ENCODE data around the gene TMED1. TPM values are rescaled to one million over a fixed set of nuclear protein-coding genes. Genes with fewer than 3 reads are reported as not detected.

Gene TMED1
- polyA plus RNA-seq, 1 donor from 2014 or later: 20.2 TPM

DNA sequence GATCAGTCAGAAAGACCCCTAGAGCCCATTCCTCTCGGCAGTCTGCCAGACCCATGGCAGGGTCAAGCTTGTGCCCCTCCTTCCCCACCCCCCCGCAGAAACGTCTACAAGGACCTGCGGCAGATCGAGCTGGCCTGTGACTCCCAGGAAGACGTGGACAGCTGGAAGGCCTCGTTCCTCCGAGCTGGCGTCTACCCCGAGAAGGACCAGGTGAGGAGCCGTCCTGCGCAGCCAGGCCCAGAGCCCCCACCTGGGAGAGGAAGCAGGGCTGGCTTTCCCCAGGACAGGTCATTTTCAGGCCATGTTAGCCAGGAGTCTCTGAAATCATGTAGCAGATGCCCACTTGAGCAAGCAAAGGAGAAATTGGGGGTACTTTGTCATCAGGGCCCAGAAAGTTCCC lies 12.3 kb downstream of the TMED1 start:
- Histone ChIP-seq H3K4me2 (ENCODE audit: low read length) (no peak overlapping the region), H2AFZ (ENCODE audit: low read depth, low read length) (no peak overlapping the region), H3K4me3 (ENCODE audit: low read length) (no peak overlapping the region), H3K9ac (ENCODE audit: low read length) (no peak overlapping the region), H3F3A (ENCODE audit: insufficient read depth, low read length, poor library complexity, severe bottlenecking) (no peaks in the 10 kb centered on the region), H3K27me3 (ENCODE audit: insufficient read depth, low read depth, low read length) (no peaks in the 10 kb centered on the region), H3K79me2 (replicated peaks; ENCODE audit: insufficient read depth, low read length) (no peaks in the 10 kb centered on the region), H3K9me3 (ENCODE audit: low read length) (no peaks in the 10 kb centered on the region), H4K20me1 (ENCODE audit: insufficient read depth) (no peaks in the 10 kb centered on the region), H3K27ac (ENCODE audit: low read length) (no peak overlapping the region), H3K9me2 (ENCODE audit: insufficient read depth, low read length) (no peaks in the 10 kb centered on the region), H3K36me3 (ENCODE audit: insufficient read depth, low read length) (peaks cover 4% of the 10 kb centered on the region)
- TF ChIP-seq MXI1 (conservative IDR thresholded peaks at IDR 0.05; ENCODE audit: poor library complexity, severe bottlenecking) (no peak), SMC3 (conservative IDR thresholded peaks at IDR 0.05; ENCODE audit: poor library complexity) (no peak), RAD21 (conservative IDR thresholded peaks at IDR 0.05) (no peak), TAF1 (IDR thresholded peaks at IDR 0.05; ENCODE audit: low read depth) (no peak), EP300 (conservative IDR thresholded peaks at IDR 0.05; ENCODE audit: poor library complexity, severe bottlenecking) (no peak)
- TF ChIP-seq, protein P1, sequence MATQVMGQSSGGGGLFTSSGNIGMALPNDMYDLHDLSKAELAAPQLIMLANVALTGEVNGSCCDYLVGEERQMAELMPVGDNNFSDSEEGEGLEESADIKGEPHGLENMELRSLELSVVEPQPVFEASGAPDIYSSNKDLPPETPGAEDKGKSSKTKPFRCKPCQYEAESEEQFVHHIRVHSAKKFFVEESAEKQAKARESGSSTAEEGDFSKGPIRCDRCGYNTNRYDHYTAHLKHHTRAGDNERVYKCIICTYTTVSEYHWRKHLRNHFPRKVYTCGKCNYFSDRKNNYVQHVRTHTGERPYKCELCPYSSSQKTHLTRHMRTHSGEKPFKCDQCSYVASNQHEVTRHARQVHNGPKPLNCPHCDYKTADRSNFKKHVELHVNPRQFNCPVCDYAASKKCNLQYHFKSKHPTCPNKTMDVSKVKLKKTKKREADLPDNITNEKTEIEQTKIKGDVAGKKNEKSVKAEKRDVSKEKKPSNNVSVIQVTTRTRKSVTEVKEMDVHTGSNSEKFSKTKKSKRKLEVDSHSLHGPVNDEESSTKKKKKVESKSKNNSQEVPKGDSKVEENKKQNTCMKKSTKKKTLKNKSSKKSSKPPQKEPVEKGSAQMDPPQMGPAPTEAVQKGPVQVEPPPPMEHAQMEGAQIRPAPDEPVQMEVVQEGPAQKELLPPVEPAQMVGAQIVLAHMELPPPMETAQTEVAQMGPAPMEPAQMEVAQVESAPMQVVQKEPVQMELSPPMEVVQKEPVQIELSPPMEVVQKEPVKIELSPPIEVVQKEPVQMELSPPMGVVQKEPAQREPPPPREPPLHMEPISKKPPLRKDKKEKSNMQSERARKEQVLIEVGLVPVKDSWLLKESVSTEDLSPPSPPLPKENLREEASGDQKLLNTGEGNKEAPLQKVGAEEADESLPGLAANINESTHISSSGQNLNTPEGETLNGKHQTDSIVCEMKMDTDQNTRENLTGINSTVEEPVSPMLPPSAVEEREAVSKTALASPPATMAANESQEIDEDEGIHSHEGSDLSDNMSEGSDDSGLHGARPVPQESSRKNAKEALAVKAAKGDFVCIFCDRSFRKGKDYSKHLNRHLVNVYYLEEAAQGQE (IDR thresholded peaks at IDR 0.05; ENCODE audit: borderline replicate concordance): no peak
- TF ChIP-seq, protein P2, sequence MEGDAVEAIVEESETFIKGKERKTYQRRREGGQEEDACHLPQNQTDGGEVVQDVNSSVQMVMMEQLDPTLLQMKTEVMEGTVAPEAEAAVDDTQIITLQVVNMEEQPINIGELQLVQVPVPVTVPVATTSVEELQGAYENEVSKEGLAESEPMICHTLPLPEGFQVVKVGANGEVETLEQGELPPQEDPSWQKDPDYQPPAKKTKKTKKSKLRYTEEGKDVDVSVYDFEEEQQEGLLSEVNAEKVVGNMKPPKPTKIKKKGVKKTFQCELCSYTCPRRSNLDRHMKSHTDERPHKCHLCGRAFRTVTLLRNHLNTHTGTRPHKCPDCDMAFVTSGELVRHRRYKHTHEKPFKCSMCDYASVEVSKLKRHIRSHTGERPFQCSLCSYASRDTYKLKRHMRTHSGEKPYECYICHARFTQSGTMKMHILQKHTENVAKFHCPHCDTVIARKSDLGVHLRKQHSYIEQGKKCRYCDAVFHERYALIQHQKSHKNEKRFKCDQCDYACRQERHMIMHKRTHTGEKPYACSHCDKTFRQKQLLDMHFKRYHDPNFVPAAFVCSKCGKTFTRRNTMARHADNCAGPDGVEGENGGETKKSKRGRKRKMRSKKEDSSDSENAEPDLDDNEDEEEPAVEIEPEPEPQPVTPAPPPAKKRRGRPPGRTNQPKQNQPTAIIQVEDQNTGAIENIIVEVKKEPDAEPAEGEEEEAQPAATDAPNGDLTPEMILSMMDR (IDR thresholded peaks at IDR 0.05; ENCODE audit: poor library complexity, severe bottlenecking): no peak

DNA sequence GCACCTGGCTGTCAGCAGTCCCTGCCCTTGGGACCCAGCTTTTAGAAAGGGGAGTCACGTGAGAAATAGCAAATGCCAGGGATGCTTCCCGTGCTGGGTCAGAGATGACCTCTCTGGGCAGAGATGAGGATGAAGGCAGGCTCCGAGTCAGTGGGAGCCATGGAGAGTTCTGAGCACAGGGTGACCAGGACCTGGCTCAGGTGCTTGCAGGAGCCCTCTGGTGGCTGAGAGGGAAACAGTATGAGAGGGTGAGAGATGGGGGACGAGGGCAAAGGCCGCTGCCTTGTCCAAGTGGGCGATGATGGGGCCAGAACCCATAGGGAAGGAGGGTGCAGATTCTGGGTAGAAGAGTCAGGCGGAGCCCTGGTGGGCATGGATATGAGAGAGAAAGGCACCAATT lies 15.8 kb downstream of the TMED1 start:
- peaks cover 4% of the 10 kb centered on the region for H3K36me3 ChIP-seq (ENCODE audit: insufficient read depth, low read length)
- no peaks in the 10 kb centered on the region for H3K27me3 ChIP-seq (ENCODE audit: insufficient read depth, low read depth, low read length)
- H3K9me2 ChIP-seq (ENCODE audit: insufficient read depth, low read length): no peaks in the 10 kb centered on the region

More for the DNA sequence above, 15.8 kb downstream of the TMED1 start:
- Histone ChIP-seq H3K9ac (ENCODE audit: low read length) (no peak overlapping the region), H3K4me3 (ENCODE audit: low read length) (no peak overlapping the region), H3F3A (ENCODE audit: insufficient read depth, low read length, poor library complexity, severe bottlenecking) (no peaks in the 10 kb centered on the region), H3K4me2 (ENCODE audit: low read length) (no peak overlapping the region), H4K20me1 (ENCODE audit: insufficient read depth) (no peaks in the 10 kb centered on the region), H3K9me3 (ENCODE audit: low read length) (no peaks in the 10 kb centered on the region), H2AFZ (ENCODE audit: low read depth, low read length) (no peak overlapping the region), H3K79me2 (replicated peaks; ENCODE audit: insufficient read depth, low read length) (no peaks in the 10 kb centered on the region), H3K27ac (ENCODE audit: low read length) (no peak overlapping the region)
- TF ChIP-seq MXI1 (conservative IDR thresholded peaks at IDR 0.05; ENCODE audit: poor library complexity, severe bottlenecking): no peak
- TF ChIP-seq, protein P2 (IDR thresholded peaks at IDR 0.05; ENCODE audit: poor library complexity, severe bottlenecking): peak; percentile 15
- peak; percentile 19 for TF ChIP-seq SMC3 (conservative IDR thresholded peaks at IDR 0.05; ENCODE audit: poor library complexity)
